GM12878 (cell line): ENCODE results near the gene GRAMD1C. TPM values are rescaled to one million over a fixed set of nuclear protein-coding genes. Genes with fewer than 3 reads are reported as not detected.

Experiments
- ATAC-seq: fragments of 200-7000 bp; cut with Tn5 transposase; 3 replicates; pipeline ENCODE4 v1.9.1; 2020; ENCODE audit warnings: mild to moderate bottlenecking, moderate library complexity
- BruUV-seq: library from RNA; stranded (reverse); fragments of 400-500 nt; replicated peaks from 2 replicates; lab custom pipeline; 2021; lab: Mats Ljungman, UMichigan
- CTCF ChIA-PET: fragments of 300-600 bp; sonication (Branson Sonifier 250); formaldehyde crosslinking; extraction: SDS; loops from one replicate; lab custom pipeline; 2021; ENCODE audit warnings: inconsistent platforms; lab: Yijun Ruan, JAX
- POLR2A ChIA-PET: fragments of 350-600 bp; formaldehyde crosslinking; extraction: SDS; loops from one replicate; lab custom pipeline; 2021; ENCODE audit warnings: inconsistent platforms; lab: Charles Lee
- RAD21 ChIA-PET: fragments of 300-600 bp; sonication (Branson Sonifier 250); formaldehyde crosslinking; loops from one replicate; lab custom pipeline; 2023; ENCODE audit warnings: antibody characterized with exemption; ENCODE audit not compliant: unreplicated experiment; lab: Charles Lee
- SMC1A ChIA-PET: fragments of 300-600 bp; sonication (Branson Sonifier 250); formaldehyde crosslinking; loops from one replicate; lab custom pipeline; 2023; ENCODE audit not compliant: unreplicated experiment, uncharacterized antibody; lab: Charles Lee
- DNase-seq: peaks from one replicate; pipeline ENCODE4 v3.0.0-alpha.2; 2011; ENCODE audit warnings: low read depth, low spot score
- FAIRE-seq: peaks from 3 replicates; lab custom pipeline; 2011; peaks lifted over from hg19 to GRCh38; lab: Jason Lieb, UNC
- H2AFZ ChIP-seq: 2 replicates; pipeline ENCODE4 v1.6.0; 2011; ENCODE audit warnings: low read depth, low read length, control low read depth; ENCODE audit not compliant: control insufficient read depth
- H3K27ac ChIP-seq: 2 replicates; pipeline ENCODE4 v1.5.1; 2011; ENCODE audit warnings: control low read depth; ENCODE audit not compliant: control insufficient read depth, insufficient read depth
- H3K27me3 ChIP-seq, 2 experiments: replicated peaks in 1 of 2; 2 replicates each; pipeline versions ENCODE4 v1.6.0 to v1.6.1; 2011; ENCODE audit warnings: low read length in 1 of 2; ENCODE audit not compliant: control insufficient read depth in 2 of 2, insufficient read depth in 2 of 2
- H3K36me3 ChIP-seq, 2 experiments: 2 replicates each; pipeline ENCODE4 v1.5.1; 2011; ENCODE audit warnings: low read length in 1 of 2; ENCODE audit not compliant: control insufficient read depth in 2 of 2, insufficient read depth in 2 of 2
- H3K4me1 ChIP-seq: 2 replicates; pipeline ENCODE4 v1.6.1; 2011; ENCODE audit warnings: mild to moderate bottlenecking, low read length, moderate library complexity, mixed read lengths; ENCODE audit not compliant: control insufficient read depth, insufficient read depth
- H3K4me2 ChIP-seq: 2 replicates; pipeline ENCODE4 v1.6.0; 2011; ENCODE audit warnings: control low read depth; ENCODE audit not compliant: control insufficient read depth, insufficient read depth
- H3K4me3 ChIP-seq: fragments of 200-600 bp; sonication (generic); 2 replicates; pipeline ENCODE4 v1.5.1; 2016
- H3K79me2 ChIP-seq: 2 replicates; pipeline ENCODE4 v1.6.0; 2011; ENCODE audit warnings: low read length; ENCODE audit not compliant: control insufficient read depth, insufficient read depth
- H3K9ac ChIP-seq: 2 replicates; pipeline ENCODE4 v1.8.0; 2011; ENCODE audit warnings: low read length, control low read depth, mixed read lengths; ENCODE audit not compliant: control insufficient read depth, insufficient read depth
- H3K9me3 ChIP-seq: replicated peaks from 3 replicates; pipeline ENCODE4 v1.5.1; 2011; ENCODE audit warnings: mild to moderate bottlenecking, low read length; ENCODE audit not compliant: control insufficient read depth, insufficient read depth
- H4K20me1 ChIP-seq: 2 replicates; pipeline ENCODE4 v1.6.0; 2011; ENCODE audit not compliant: control insufficient read depth, insufficient read depth
- BACH1 ChIP-seq: fragments of 450-650 bp; IDR thresholded peaks from 2 replicates; pipeline ENCODE4 v1.6.1; 2017; ENCODE audit warnings: mild to moderate bottlenecking, borderline replicate concordance
- BHLHE40 ChIP-seq, 2 experiments: fragments of 450-650 bp in 1 of 2; IDR thresholded peaks; 2 replicates each; pipeline ENCODE4 v1.6.1; 2011 to 2017; ENCODE audit warnings: low read depth in 2 of 2, borderline replicate concordance in 1 of 2, improper control_type of control experiment in 1 of 2, low read length in 1 of 2, mild to moderate bottlenecking in 1 of 2
- CBX3 ChIP-seq: fragments of 200-600 bp; sonication (generic); IDR thresholded peaks from 2 replicates; pipeline ENCODE4 v1.6.1; 2016; ENCODE audit warnings: low read depth, borderline replicate concordance
- GABPA ChIP-seq: IDR thresholded peaks from 2 replicates; pipeline ENCODE4 v1.6.1; 2014; ENCODE audit warnings: antibody characterized with exemption, low read depth, mild to moderate bottlenecking, inconsistent platforms
- NR2C2 ChIP-seq: IDR thresholded peaks from 2 replicates; pipeline ENCODE4 v1.6.1; 2011; ENCODE audit warnings: borderline replicate concordance, low read depth; ENCODE audit not compliant: control insufficient read depth, insufficient read length
- STAT3 ChIP-seq: IDR thresholded peaks from 2 replicates; pipeline ENCODE4 v1.6.1; 2011; ENCODE audit warnings: low read depth, low read length, improper control_type of control experiment
- ZNF384 ChIP-seq: IDR thresholded peaks from 2 replicates; pipeline ENCODE4 v1.6.1; 2012; ENCODE audit warnings: low read depth, mild to moderate bottlenecking, low read length, improper control_type of control experiment, borderline replicate concordance
- WGBS: methylation state at CpG from one replicate; pipeline ENCODE4 v1.1.6; 2016; ENCODE audit warnings: low lambda C conversion rate; ENCODE audit not compliant: insufficient replicate concordance, insufficient coverage; ENCODE audit errors: missing lambda C conversion rate; 5-methylcytosine and 5-hydroxymethylcytosine counted together
- in situ Hi-C: fragments of 300-500 bp; cut with MboI; formaldehyde crosslinking; loops from 9 replicates; pipeline ENCODE4 v1.14.3; 2018; ENCODE audit warnings: mixed read lengths
- intact Hi-C: fragments of 100-400 bp; cut with micrococcal nuclease; formaldehyde crosslinking; loops from one replicate; pipeline ENCODE4 v1.14.2; 2022; ENCODE audit not compliant: unreplicated experiment
- polyA plus RNA-seq, 11 experiments: library from polyadenylated mRNA; depleted of rRNA in 4 of 11; unstranded in 6 of 11; stranded (reverse) in 5 of 11; fragments of >200 nt; fragmentation: Nextera tagmentation in 4 of 11; fragmentation: Illumina TruSeq in 1 of 11; extraction: Ambion mirVana in 4 of 11; extraction: Trizol in 1 of 11; gene quantifications; 1 replicate in 1 of 11; 2 replicates in 10 of 11; pipeline versions ENCODE4 v1.2.1 to v1.2.3, GENCODE V29; 2011 to 2016; ENCODE audit warnings: inconsistent platforms in 2 of 11, missing spikeins in 2 of 11, low read depth in 1 of 11
- total RNA-seq, 4 experiments: library from RNA; depleted of rRNA in 3 of 4; stranded (reverse); fragments of >200 nt in 3 of 4; fragmentation: Illumina TruSeq in 1 of 4; extraction: Trizol in 1 of 4; gene quantifications; 2 replicates each; pipeline versions ENCODE4 v1.2.1 to v1.2.3, GENCODE V29; 2013 to 2021
- TF ChIP-seq, protein P1 (sequence below): fragments of 450-650 bp; IDR thresholded peaks from 2 replicates; pipeline ENCODE4 v1.6.1; 2017; ENCODE audit warnings: low read depth, mild to moderate bottlenecking, moderate library complexity
- TF ChIP-seq, protein P2 (sequence below): fragments of 450-650 bp; IDR thresholded peaks from 2 replicates; pipeline ENCODE4 v1.6.1; 2016; ENCODE audit warnings: mild to moderate bottlenecking, moderate library complexity, borderline replicate concordance

Gene GRAMD1C
- total and polyA plus RNA-seq, 10 of the 15 experiments (the other 5 are each of a cell fraction or from before 2014, with no cell fraction given): 3.2 to 9.2 (median 5.5) TPM

DNA sequence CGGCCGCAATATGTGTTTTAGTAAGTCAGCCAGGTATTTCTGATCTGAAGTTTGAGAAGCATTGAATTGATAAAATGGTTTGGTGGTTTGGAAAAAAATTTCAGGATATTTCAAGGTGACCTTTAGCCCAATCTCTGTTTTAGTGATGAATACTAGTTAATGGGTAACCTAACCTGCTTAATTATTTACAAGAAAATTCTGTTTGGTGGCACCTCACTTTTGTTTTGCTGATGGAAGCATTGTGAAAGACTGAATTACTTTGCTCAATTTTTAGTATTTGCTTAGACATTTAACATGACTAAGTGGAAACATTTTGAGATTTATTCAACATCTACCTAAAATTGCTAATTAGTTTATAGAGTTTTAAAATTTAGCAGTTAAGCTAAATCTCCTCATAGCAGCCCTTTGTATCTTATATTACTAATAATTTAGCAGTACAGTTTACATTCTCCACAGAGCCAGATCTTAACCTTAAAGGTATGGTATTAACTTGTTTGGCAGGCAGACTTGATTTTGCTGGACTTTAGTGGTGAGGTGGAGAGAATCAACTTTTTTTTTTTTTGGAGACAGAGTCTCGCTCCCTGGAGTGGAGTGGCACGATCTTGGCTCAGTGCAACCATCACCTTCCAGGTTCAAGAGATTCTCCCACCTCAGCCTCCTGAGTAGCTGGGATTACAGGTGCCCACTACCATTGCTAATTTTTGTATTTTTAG, 35.4 kb downstream of the GRAMD1C start (continued):
- TF ChIP-seq NR2C2 (no peak), GABPA (no peak)

DNA sequence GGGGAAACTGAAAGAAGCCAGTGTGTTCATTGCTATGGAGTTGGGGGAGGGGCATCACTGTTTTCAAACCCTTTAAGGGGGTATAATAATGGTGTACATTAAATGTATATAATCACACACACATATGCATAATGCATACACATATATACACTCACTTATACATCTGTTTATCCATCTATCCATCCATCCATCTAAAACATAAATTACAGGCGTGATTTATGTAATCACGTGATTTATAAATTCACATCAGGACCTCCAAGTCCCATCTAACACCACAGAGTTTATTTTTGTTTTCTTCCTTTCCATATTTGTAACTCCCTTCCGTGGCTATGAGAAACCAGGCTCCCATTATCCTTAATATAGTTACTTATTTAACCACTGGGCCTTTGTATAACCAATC, 39.8 kb downstream of the GRAMD1C start:
- no peak for ATAC-seq
- POLR2A ChIA-PET: no interaction called here
- no peak for TF ChIP-seq BHLHE40 (IDR thresholded peaks at IDR 0.05; ENCODE audit: borderline replicate concordance in 1 of 2, low read depth in 2 of 2, low read length in 1 of 2)
- TF ChIP-seq, all 136 proteins: peak for 0
- no peak for FAIRE-seq
- ChIA-PET SMC1A (no interaction called here), CTCF (no interaction called here), RAD21 (no interaction called here)
- H3K27ac ChIP-seq: no peak overlapping the region
- H3K9ac ChIP-seq: no peak overlapping the region
- H3K4me1 ChIP-seq: no peaks in the 10 kb centered on the region
- 57% methylated on average over 3 of the region's 3 CpGs for WGBS
- no peaks in the 10 kb centered on the region for H3K9me3 ChIP-seq
- H2AFZ ChIP-seq: no peak overlapping the region
- H3K27me3 ChIP-seq: no peaks in the 10 kb centered on the region
- no peaks in the 10 kb centered on the region for H3K36me3 ChIP-seq
- DNase-seq: no peak
- in situ Hi-C loops: no loop called here
- no TSS peak for BruUV-seq
- no peaks in the 10 kb centered on the region for H4K20me1 ChIP-seq
- H3K79me2 ChIP-seq: no peaks in the 10 kb centered on the region
- no peak overlapping the region for H3K4me3 ChIP-seq
- H3K4me2 ChIP-seq: no peak overlapping the region
- intact Hi-C loops: no loop called here

DNA sequence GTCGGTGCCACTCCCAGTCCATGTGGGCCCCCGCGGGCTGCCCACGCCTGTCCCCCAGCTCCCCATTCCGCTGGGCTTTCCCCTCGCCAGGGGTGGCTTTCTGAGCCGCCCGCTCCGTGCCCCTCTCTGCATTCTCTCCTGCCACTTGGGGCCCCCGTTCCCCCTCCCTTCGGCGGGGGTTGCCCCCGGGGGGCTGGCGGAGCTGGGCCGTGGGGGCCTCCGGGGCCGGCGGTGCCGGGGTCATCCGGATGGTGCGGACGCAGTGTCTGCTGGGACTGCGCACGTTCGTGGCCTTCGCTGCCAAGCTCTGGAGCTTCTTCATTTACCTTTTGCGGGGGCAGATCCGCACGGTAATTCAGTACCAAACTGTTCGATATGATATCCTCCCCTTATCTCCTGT, 46.5 kb downstream of the GRAMD1C start:
- H3K36me3 ChIP-seq: no peaks in the 10 kb centered on the region
- H3K4me3 ChIP-seq: no peak overlapping the region
- H4K20me1 ChIP-seq: no peaks in the 10 kb centered on the region
- in situ Hi-C loops: no loop called here
- WGBS: 86% methylated on average over 23 of the region's 30 CpGs
- ChIA-PET POLR2A (no interaction called here), RAD21 (no interaction called here), CTCF (no interaction called here), SMC1A (no interaction called here)
- no peak for DNase-seq
- H3K4me1 ChIP-seq: no peaks in the 10 kb centered on the region
- H3K9ac ChIP-seq: no peak overlapping the region
- H2AFZ ChIP-seq: no peak overlapping the region
- no peak overlapping the region for H3K4me2 ChIP-seq
- H3K9me3 ChIP-seq: no peaks in the 10 kb centered on the region
- no peak overlapping the region for H3K27ac ChIP-seq
- intact Hi-C loops: no loop called here
- FAIRE-seq: no peak
- no peaks in the 10 kb centered on the region for H3K79me2 ChIP-seq
- ATAC-seq: no peak
- no peaks in the 10 kb centered on the region for H3K27me3 ChIP-seq
- BruUV-seq: no TSS peak
- TF ChIP-seq ZNF384 (no peak), BACH1 (no peak), CBX3 (no peak), STAT3 (no peak)
- TF ChIP-seq, protein P1, sequence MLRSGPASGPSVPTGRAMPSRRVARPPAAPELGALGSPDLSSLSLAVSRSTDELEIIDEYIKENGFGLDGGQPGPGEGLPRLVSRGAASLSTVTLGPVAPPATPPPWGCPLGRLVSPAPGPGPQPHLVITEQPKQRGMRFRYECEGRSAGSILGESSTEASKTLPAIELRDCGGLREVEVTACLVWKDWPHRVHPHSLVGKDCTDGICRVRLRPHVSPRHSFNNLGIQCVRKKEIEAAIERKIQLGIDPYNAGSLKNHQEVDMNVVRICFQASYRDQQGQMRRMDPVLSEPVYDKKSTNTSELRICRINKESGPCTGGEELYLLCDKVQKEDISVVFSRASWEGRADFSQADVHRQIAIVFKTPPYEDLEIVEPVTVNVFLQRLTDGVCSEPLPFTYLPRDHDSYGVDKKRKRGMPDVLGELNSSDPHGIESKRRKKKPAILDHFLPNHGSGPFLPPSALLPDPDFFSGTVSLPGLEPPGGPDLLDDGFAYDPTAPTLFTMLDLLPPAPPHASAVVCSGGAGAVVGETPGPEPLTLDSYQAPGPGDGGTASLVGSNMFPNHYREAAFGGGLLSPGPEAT: no peak
- TF ChIP-seq, protein P2, sequence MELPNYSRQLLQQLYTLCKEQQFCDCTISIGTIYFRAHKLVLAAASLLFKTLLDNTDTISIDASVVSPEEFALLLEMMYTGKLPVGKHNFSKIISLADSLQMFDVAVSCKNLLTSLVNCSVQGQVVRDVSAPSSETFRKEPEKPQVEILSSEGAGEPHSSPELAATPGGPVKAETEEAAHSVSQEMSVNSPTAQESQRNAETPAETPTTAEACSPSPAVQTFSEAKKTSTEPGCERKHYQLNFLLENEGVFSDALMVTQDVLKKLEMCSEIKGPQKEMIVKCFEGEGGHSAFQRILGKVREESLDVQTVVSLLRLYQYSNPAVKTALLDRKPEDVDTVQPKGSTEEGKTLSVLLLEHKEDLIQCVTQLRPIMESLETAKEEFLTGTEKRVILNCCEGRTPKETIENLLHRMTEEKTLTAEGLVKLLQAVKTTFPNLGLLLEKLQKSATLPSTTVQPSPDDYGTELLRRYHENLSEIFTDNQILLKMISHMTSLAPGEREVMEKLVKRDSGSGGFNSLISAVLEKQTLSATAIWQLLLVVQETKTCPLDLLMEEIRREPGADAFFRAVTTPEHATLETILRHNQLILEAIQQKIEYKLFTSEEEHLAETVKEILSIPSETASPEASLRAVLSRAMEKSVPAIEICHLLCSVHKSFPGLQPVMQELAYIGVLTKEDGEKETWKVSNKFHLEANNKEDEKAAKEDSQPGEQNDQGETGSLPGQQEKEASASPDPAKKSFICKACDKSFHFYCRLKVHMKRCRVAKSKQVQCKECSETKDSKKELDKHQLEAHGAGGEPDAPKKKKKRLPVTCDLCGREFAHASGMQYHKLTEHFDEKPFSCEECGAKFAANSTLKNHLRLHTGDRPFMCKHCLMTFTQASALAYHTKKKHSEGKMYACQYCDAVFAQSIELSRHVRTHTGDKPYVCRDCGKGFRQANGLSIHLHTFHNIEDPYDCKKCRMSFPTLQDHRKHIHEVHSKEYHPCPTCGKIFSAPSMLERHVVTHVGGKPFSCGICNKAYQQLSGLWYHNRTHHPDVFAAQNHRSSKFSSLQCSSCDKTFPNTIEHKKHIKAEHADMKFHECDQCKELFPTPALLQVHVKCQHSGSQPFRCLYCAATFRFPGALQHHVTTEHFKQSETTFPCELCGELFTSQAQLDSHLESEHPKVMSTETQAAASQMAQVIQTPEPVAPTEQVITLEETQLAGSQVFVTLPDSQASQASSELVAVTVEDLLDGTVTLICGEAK: no peak
